GM19238 (cell line): ENCODE measurements around the gene SCGB1D1.

Experiments used
- DNase-seq: peaks from one replicate; pipeline ENCODE4 v3.0.0; 2011; ENCODE audit warnings: low spot score; ENCODE audit not compliant: insufficient read length

The SCGB1D1 gene

DNA sequence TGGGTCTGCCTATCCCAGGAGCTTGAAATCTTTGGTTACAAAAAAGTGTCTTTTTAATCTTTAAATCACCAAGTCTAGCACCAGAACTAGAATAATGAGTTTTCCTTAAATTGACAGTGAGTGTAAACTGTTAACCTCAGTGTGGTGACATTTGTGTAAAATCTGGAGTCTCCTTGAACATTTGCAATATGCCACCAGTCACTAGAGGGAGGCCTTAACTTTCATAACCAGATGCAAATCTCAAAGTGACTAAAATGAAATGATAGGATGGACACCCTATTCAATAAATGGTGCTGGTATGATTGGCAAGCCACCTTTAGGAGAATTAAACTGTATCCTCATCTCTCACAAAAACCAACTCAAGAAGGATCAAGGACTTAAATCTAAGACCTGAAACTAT is 43.7 kb downstream of the SCGB1D1 start:
- DNase-seq: no peak

GRCh38 chr11:62236187-62236586 is 46.2 kb downstream of the SCGB1D1 start:
- no peak for DNase-seq

- no peak for DNase-seq
Measured at GRCh38 chr11:62237499-62237898, 47.5 kb downstream of the SCGB1D1 start.

GRCh38 chr11:62238151-62238550 is 48.1 kb downstream of the SCGB1D1 start:
- no peak for DNase-seq

DNA sequence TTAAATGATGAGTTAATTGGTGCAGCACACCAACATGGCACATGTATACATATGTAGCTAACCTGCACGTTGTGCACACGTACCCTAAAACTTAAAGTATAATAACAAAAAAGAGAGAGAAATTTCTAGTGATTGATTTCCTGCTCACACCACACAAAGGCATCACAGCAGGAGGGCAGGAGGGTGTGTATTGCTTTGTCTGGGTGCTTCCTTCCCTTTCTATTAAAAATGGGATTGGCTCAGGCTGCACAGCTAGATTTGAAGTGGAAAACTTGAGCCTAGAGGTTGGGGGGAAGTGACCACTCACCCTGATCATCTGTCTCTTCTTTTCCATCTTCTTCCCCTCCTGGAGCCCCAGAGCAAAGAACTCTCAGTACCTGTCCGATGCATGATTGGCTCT is 51.1 kb downstream of the SCGB1D1 start:
- no peak for DNase-seq

DNA sequence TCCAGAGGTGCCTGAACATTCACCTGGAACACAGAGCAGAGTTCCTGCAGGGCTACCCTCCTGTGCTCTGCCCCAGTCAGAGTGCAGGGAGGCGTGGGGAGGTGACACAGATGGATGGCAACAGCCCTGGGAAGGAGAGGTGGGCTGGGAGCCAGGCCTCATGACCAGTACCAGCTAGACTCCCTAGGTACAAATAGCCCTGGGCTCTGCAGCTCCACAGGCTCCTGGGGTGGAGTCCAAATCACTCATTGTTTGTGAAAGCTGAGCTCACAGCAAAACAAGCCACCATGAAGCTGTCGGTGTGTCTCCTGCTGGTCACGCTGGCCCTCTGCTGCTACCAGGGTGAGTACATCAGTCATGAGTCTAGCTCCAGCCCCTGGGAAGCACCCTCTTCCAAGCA is 52.0 kb downstream of the SCGB1D1 start, which contains the start of gene SCGB1D2:
SCGB1D2 (plus strand) TSS at position 219 of the 400 bp plus-strand sequence; CDS start at position 288, 69 bp downstream.
- DNase-seq: no peak
